CD8-positive, alpha-beta memory T cell (primary cell): ENCODE results near the gene TXLNG. TPM values are rescaled to one million over a fixed set of nuclear protein-coding genes. Genes with fewer than 3 reads are reported as not detected.

Experiments
- CTCF ChIA-PET: fragments of 350-600 bp; sonication (Branson Sonifier 250); formaldehyde crosslinking; loops from one replicate; lab custom pipeline; 2021; ENCODE audit warnings: antibody characterized with exemption; lab: Charles Lee
- POLR2A ChIA-PET: fragments of 350-600 bp; sonication (Branson Sonifier 250); formaldehyde crosslinking; loops from one replicate; lab custom pipeline; 2021; ENCODE audit warnings: antibody characterized with exemption; lab: Charles Lee
- DNase-seq, 5 donors: peaks; one replicate each; pipeline versions ENCODE4 v3.0.0 to v3.0.0-alpha.2; 2020 to 2022; ENCODE audit warnings: mixed read lengths in 1 of 5
- H3K27ac ChIP-seq: one replicate; pipeline ENCODE4 v1.7.0; 2013; ENCODE audit warnings: low read depth, mild to moderate bottlenecking, low read length, moderate library complexity
- H3K27me3 ChIP-seq: 2 replicates; pipeline ENCODE4 v1.7.0; 2013; ENCODE audit warnings: low read length, mild to moderate bottlenecking; ENCODE audit not compliant: insufficient read depth, poor library complexity, severe bottlenecking
- H3K36me3 ChIP-seq: 2 replicates; pipeline ENCODE4 v1.7.0; 2013; ENCODE audit warnings: mild to moderate bottlenecking, low read length, moderate library complexity; ENCODE audit not compliant: insufficient read depth
- H3K4me1 ChIP-seq: 2 replicates; pipeline ENCODE4 v1.7.0; 2013; ENCODE audit warnings: mild to moderate bottlenecking, low read length, moderate library complexity; ENCODE audit not compliant: insufficient read depth
- H3K4me3 ChIP-seq: 2 replicates; pipeline ENCODE4 v1.7.0; 2013; ENCODE audit warnings: mild to moderate bottlenecking, low read length
- H3K9me3 ChIP-seq: 2 replicates; pipeline ENCODE4 v1.7.0; 2013; ENCODE audit warnings: mild to moderate bottlenecking, low read length
- H3K27ac Mint-ChIP-seq, 8 donors: one replicate each; pipeline ENCODE4 v1.8.0; 2020 to 2021; ENCODE audit warnings: mixed read lengths in 8 of 8, mild to moderate bottlenecking in 6 of 8, inconsistent platforms in 3 of 8, moderate library complexity in 3 of 8
- H3K27me3 Mint-ChIP-seq, 2 donors: one replicate each; pipeline ENCODE4 v1.8.0; 2020 to 2021; ENCODE audit warnings: mixed read lengths in 2 of 2, mild to moderate bottlenecking in 1 of 2, moderate library complexity in 1 of 2
- H3K36me3 Mint-ChIP-seq, 3 donors: one replicate each; pipeline ENCODE4 v1.8.0; 2020 to 2021; ENCODE audit warnings: mixed read lengths in 3 of 3, inconsistent platforms in 1 of 3, mild to moderate bottlenecking in 1 of 3
- H3K4me1 Mint-ChIP-seq, 3 donors: one replicate each; pipeline ENCODE4 v1.8.0; 2020 to 2021; ENCODE audit warnings: mixed read lengths in 3 of 3, inconsistent platforms in 1 of 3, mild to moderate bottlenecking in 1 of 3
- H3K4me3 Mint-ChIP-seq, 7 donors: one replicate each; pipeline ENCODE4 v1.8.0; 2020 to 2021; ENCODE audit warnings: mixed read lengths in 7 of 7, mild to moderate bottlenecking in 6 of 7, moderate library complexity in 4 of 7, inconsistent platforms in 2 of 7
- H3K9me3 Mint-ChIP-seq, 5 donors: one replicate each; pipeline ENCODE4 v1.8.0; 2020 to 2022; ENCODE audit warnings: mixed read lengths in 5 of 5, mild to moderate bottlenecking in 3 of 5, moderate library complexity in 2 of 5, inconsistent platforms in 1 of 5
- polyA plus RNA-seq: library from polyadenylated mRNA; unstranded; fragments of 300-500 nt; fragmentation: Illumina TruSeq; gene quantifications from one replicate; pipeline ENCODE4 v1.2.3, GENCODE V29; 2021
- total RNA-seq, 2 experiments: library from RNA; stranded (reverse); gene quantifications; one replicate each; pipeline ENCODE4 v1.2.3, GENCODE V29; 2021

TXLNG gene
- total and polyA plus RNA-seq, 3 experiments from 2014 or later = 18.3 to 23.3 (median 22.4) TPM

GRCh38 chrX:16870095-16870861 lies 84.0 kb downstream of the TXLNG start, which contains the start of gene RBBP7:
RBBP7 (minus strand) TSS chrX:16870362; CDS start chrX:16870053, 309 bp downstream.
- ChIA-PET CTCF (interaction anchor here (1.2 to 5.7 kb wide), 3 partner anchors 12 to 23 kb away, joined by 3 to 24 read pairs (median 4); no protein-coding TSS in a partner anchor), POLR2A (interaction anchor here (1.0 to 2.7 kb wide), 2 partner anchors 13 to 84 kb away, joined by 3 to 10 read pairs; no protein-coding TSS in a partner anchor)
- Histone ChIP-seq H3K27ac (peak within 1 kb of the TSS; percentile 80), H3K4me3 (peak within 1 kb of the TSS; percentile 74), H3K9me3 (no peaks in the 10 kb centered on the region), H3K4me1 (peaks cover 33% of the 10 kb centered on the region), H3K27me3 (no peaks in the 10 kb centered on the region), H3K36me3 (no peaks in the 10 kb centered on the region)
- Mint-ChIP-seq H3K36me3 (peaks cover 0 to 26% (median 2%) of the 10 kb centered on the region in 3 donors), H3K27ac (peak within 1 kb of the TSS; percentile 93 to 99 (median 98)), H3K27me3 (peaks cover 0 to 7% of the 10 kb centered on the region in 2 donors), H3K4me1 (peaks cover 35 to 47% (median 45%) of the 10 kb centered on the region in 3 donors), H3K9me3 (no peaks in the 10 kb centered on the region), H3K4me3 (peak within 1 kb of the TSS; percentile 93 to 99 (median 98))
- peak; percentile 87 to 97 (median 93) for DNase-seq

- Histone ChIP-seq H3K4me3 (peak overlapping the region; percentile 60), H3K4me1 (peaks cover 33% of the 10 kb centered on the region), H3K27ac (peak overlapping the region; percentile 57), H3K36me3 (no peaks in the 10 kb centered on the region), H3K27me3 (no peaks in the 10 kb centered on the region), H3K9me3 (no peaks in the 10 kb centered on the region)
- no peaks in the 10 kb centered on the region for H3K9me3 Mint-ChIP-seq
- peaks cover 0 to 7% of the 10 kb centered on the region in 2 donors for H3K27me3 Mint-ChIP-seq
- DNase-seq = no peak
- POLR2A ChIA-PET = interaction anchor here (1.1 to 2.7 kb wide), 2 partner anchors 10 to 12 kb away, joined by 3 to 10 read pairs; no protein-coding TSS in a partner anchor
- peaks cover 0 to 20% (median 2%) of the 10 kb centered on the region in 3 donors for H3K36me3 Mint-ChIP-seq
- peak overlapping the region; percentile 80 to 99 (median 82) for H3K4me3 Mint-ChIP-seq
- H3K27ac Mint-ChIP-seq = peak overlapping the region; percentile 88 to 98 (median 92)
- CTCF ChIA-PET = interaction anchor here (1.2 to 5.7 kb wide), 3 partner anchors 11 to 22 kb away, joined by 3 to 24 read pairs (median 4); no protein-coding TSS in a partner anchor
- H3K4me1 Mint-ChIP-seq = peaks cover 30 to 40% (median 38%) of the 10 kb centered on the region in 3 donors
Observed at GRCh38 chrX:16870862-16871815, 84.9 kb downstream of the TXLNG start.

GRCh38 chrX:16873106-16873505 lies 86.8 kb downstream of the TXLNG start:
- Histone ChIP-seq H3K9me3 (no peaks in the 10 kb centered on the region), H3K36me3 (no peaks in the 10 kb centered on the region), H3K27ac (no peak overlapping the region), H3K4me3 (no peak overlapping the region), H3K27me3 (no peaks in the 10 kb centered on the region), H3K4me1 (peaks cover 20% of the 10 kb centered on the region)
- CTCF ChIA-PET = interaction anchor here (1.6 to 2.2 kb wide), 2 partner anchors 9 to 20 kb away, joined by 4 to 8 read pairs; no protein-coding TSS in a partner anchor
- POLR2A ChIA-PET = no interaction called here
- Mint-ChIP-seq H3K27me3 (peaks cover 2 to 11% of the 10 kb centered on the region in 2 donors), H3K4me1 (peaks cover 19 to 22% (median 21%) of the 10 kb centered on the region in 3 donors), H3K4me3 (peak overlapping the region in 2 of 7 donors; percentile 17 to 65), H3K27ac (no peak overlapping the region), H3K9me3 (no peaks in the 10 kb centered on the region), H3K36me3 (peaks cover 0 to 14% (median 0%) of the 10 kb centered on the region in 3 donors)
- DNase-seq = no peak

GRCh38 chrX:16874458-16875095 lies 88.3 kb downstream of the TXLNG start:
- H3K27me3 ChIP-seq = no peaks in the 10 kb centered on the region
- H3K4me3 ChIP-seq = no peak overlapping the region
- H3K36me3 ChIP-seq = no peaks in the 10 kb centered on the region
- H3K27ac Mint-ChIP-seq = no peak overlapping the region
- no peak for DNase-seq
- ChIA-PET POLR2A (no interaction called here), CTCF (interaction anchor here (1.4 kb wide), 1 partner anchor 9 kb away, joined by 4 read pairs; no protein-coding TSS in a partner anchor)
- no peak overlapping the region for H3K27ac ChIP-seq
- no peaks in the 10 kb centered on the region for H3K9me3 Mint-ChIP-seq
- H3K4me1 ChIP-seq = peaks cover 9% of the 10 kb centered on the region
- H3K27me3 Mint-ChIP-seq = peaks cover 2 to 14% of the 10 kb centered on the region in 2 donors
- no peak overlapping the region for H3K4me3 Mint-ChIP-seq
- H3K9me3 ChIP-seq = no peaks in the 10 kb centered on the region
- H3K36me3 Mint-ChIP-seq = peaks cover 0 to 4% (median 0%) of the 10 kb centered on the region in 3 donors
- peaks cover 7 to 10% (median 9%) of the 10 kb centered on the region in 3 donors for H3K4me1 Mint-ChIP-seq

- Mint-ChIP-seq H3K4me1 (peaks cover 0 to 3% (median under 1%) of the 10 kb centered on the region in 3 donors), H3K36me3 (no peaks in the 10 kb centered on the region), H3K4me3 (no peak overlapping the region), H3K9me3 (no peaks in the 10 kb centered on the region), H3K27me3 (peaks cover 2 to 21% of the 10 kb centered on the region in 2 donors), H3K27ac (no peak overlapping the region)
- Histone ChIP-seq H3K4me3 (no peak overlapping the region), H3K4me1 (peaks cover 2% of the 10 kb centered on the region), H3K9me3 (no peaks in the 10 kb centered on the region), H3K27me3 (no peaks in the 10 kb centered on the region), H3K36me3 (no peaks in the 10 kb centered on the region), H3K27ac (no peak overlapping the region)
- ChIA-PET CTCF (no interaction called here), POLR2A (no interaction called here)
- no peak for DNase-seq
Observed at GRCh38 chrX:16876696-16877095, 90.4 kb downstream of the TXLNG start.

GRCh38 chrX:16882169-16882568 lies 95.9 kb downstream of the TXLNG start:
- H3K4me1 Mint-ChIP-seq = peaks cover 7 to 10% (median 8%) of the 10 kb centered on the region in 3 donors
- peaks cover 2 to 25% of the 10 kb centered on the region in 2 donors for H3K27me3 Mint-ChIP-seq
- ChIA-PET CTCF (interaction anchor here (0.6 to 4.8 kb wide), 6 partner anchors 9 to 390 kb away, joined by 3 to 25 read pairs (median 6); partner anchors contain the start of gene RBBP7), POLR2A (interaction anchor here (1.6 kb wide), 1 partner anchor 12 kb away, joined by 10 read pairs; the partner anchor contains the start of gene RBBP7)
- no peaks in the 10 kb centered on the region for H3K27me3 ChIP-seq
- H3K9me3 Mint-ChIP-seq = no peaks in the 10 kb centered on the region
- H3K4me1 ChIP-seq = peaks cover 5% of the 10 kb centered on the region
- no peaks in the 10 kb centered on the region for H3K9me3 ChIP-seq
- no peak overlapping the region for H3K4me3 ChIP-seq
- no peaks in the 10 kb centered on the region for H3K36me3 Mint-ChIP-seq
- H3K27ac Mint-ChIP-seq = peak overlapping the region in 4 of 8 donors; percentile 11 to 68 (median 38)
- no peak overlapping the region for H3K27ac ChIP-seq
- H3K36me3 ChIP-seq = no peaks in the 10 kb centered on the region
- H3K4me3 Mint-ChIP-seq = peak overlapping the region; percentile 72 to 92 (median 79)
- DNase-seq = no peak
